ENCODE measurements around the gene ERAS. TPM values are rescaled to one million over a fixed set of nuclear protein-coding genes. Genes with fewer than 3 reads are reported as not detected.

The ERAS gene
- total RNA-seq, 2 donors from 2014 or later = not detected

GRCh38 chrX:48798318-48798717 lies 28.0 kb upstream of the ERAS start:
- H3K27ac ChIP-seq = no peak overlapping the region
- H3K27me3 ChIP-seq (replicated peaks; ENCODE audit: insufficient read depth) = no peaks in the 10 kb centered on the region
- no peaks in the 10 kb centered on the region for H3K9me3 ChIP-seq
- ATAC-seq (ENCODE audit: insufficient number of reproducible peaks, low FRiP score, low read depth) = no peak
- no peak for DNase-seq (ENCODE audit: low spot score)
- H3K4me1 ChIP-seq (ENCODE audit: control insufficient read depth in 1 of 2, low read depth in 2 of 2) = no peaks in the 10 kb centered on the region
- H3K4me3 ChIP-seq = no peak overlapping the region
- no peaks in the 10 kb centered on the region for H3K36me3 ChIP-seq
- no peak for TF ChIP-seq CTCF (IDR thresholded peaks at IDR 0.05)

- H3K27me3 ChIP-seq (replicated peaks; ENCODE audit: insufficient read depth) = no peaks in the 10 kb centered on the region
- DNase-seq (ENCODE audit: low spot score) = no peak
- peak overlapping the region; percentile 89 to 91 for H3K27ac ChIP-seq
- peak overlapping the region; percentile 81 for H3K4me3 ChIP-seq
- TF ChIP-seq CTCF (IDR thresholded peaks at IDR 0.05) = no peak
- ATAC-seq (ENCODE audit: insufficient number of reproducible peaks, low FRiP score, low read depth) = no peak
- no peaks in the 10 kb centered on the region for H3K4me1 ChIP-seq (ENCODE audit: control insufficient read depth in 1 of 2, low read depth in 2 of 2)
- no peaks in the 10 kb centered on the region for H3K36me3 ChIP-seq
- H3K9me3 ChIP-seq = no peaks in the 10 kb centered on the region
These were observed 25.6 kb upstream of the ERAS start for GRCh38 chrX:48800574-48801279.

- H3K27me3 ChIP-seq (replicated peaks; ENCODE audit: insufficient read depth) = no peaks in the 10 kb centered on the region
- peak; percentile 91 for ATAC-seq (ENCODE audit: insufficient number of reproducible peaks, low FRiP score, low read depth)
These were observed 24.8 kb upstream of the ERAS start, which contains the start of gene HDAC6 for GRCh38 chrX:48801280-48802088. Gene HDAC6, plus strand, starts transcription at chrX:48802067. Its CDS starts 626 bp downstream, at chrX:48802693.

GRCh38 chrX:48802089-48802904 lies 24.0 kb upstream of the ERAS start:
- H3K9me3 ChIP-seq = no peaks in the 10 kb centered on the region
- H3K36me3 ChIP-seq = no peaks in the 10 kb centered on the region
- ATAC-seq (ENCODE audit: insufficient number of reproducible peaks, low FRiP score, low read depth) = peak; percentile 66
- no peaks in the 10 kb centered on the region for H3K4me1 ChIP-seq (ENCODE audit: control insufficient read depth in 1 of 2, low read depth in 2 of 2)
- no peak for TF ChIP-seq CTCF (IDR thresholded peaks at IDR 0.05)
- no peaks in the 10 kb centered on the region for H3K27me3 ChIP-seq (replicated peaks; ENCODE audit: insufficient read depth)
- peak overlapping the region; percentile 80 for H3K4me3 ChIP-seq
- DNase-seq (ENCODE audit: low spot score) = peak; percentile 65
- peak overlapping the region; percentile 96 for H3K27ac ChIP-seq

More at GRCh38 chrX:48801280-48802088, 24.8 kb upstream of the ERAS start, which contains the start of gene HDAC6:
- peak within 1 kb of the TSS; percentile 81 for H3K4me3 ChIP-seq
- peak; percentile 82 for DNase-seq (ENCODE audit: low spot score)
- no peaks in the 10 kb centered on the region for H3K9me3 ChIP-seq
- no peaks in the 10 kb centered on the region for H3K4me1 ChIP-seq (ENCODE audit: control insufficient read depth in 1 of 2, low read depth in 2 of 2)
- no peaks in the 10 kb centered on the region for H3K36me3 ChIP-seq
- no peak for TF ChIP-seq CTCF (IDR thresholded peaks at IDR 0.05)
- peak within 1 kb of the TSS; percentile 96 for H3K27ac ChIP-seq

DNA sequence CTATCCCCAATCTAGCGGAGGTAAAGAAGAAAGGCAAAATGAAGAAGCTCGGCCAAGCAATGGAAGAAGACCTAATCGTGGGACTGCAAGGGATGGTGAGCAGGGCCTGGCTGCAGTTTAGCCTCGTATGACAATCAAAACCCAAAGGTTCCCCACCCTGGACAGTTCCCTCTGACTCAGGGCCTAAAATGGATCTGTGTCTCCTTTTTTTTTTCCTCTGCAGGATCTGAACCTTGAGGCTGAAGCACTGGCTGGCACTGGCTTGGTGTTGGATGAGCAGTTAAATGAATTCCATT lies 23.5 kb upstream of the ERAS start:
- DNase-seq (ENCODE audit: low spot score) (no peak), ATAC-seq (ENCODE audit: insufficient number of reproducible peaks, low FRiP score, low read depth) (no peak)
- Histone ChIP-seq H3K36me3 (no peaks in the 10 kb centered on the region), H3K27ac (peak overlapping the region; percentile 96), H3K9me3 (no peaks in the 10 kb centered on the region), H3K27me3 (replicated peaks; ENCODE audit: insufficient read depth) (no peaks in the 10 kb centered on the region), H3K4me1 (ENCODE audit: control insufficient read depth in 1 of 2, low read depth in 2 of 2) (no peaks in the 10 kb centered on the region), H3K4me3 (peak overlapping the region; percentile 80)
- no peak for TF ChIP-seq CTCF (IDR thresholded peaks at IDR 0.05)
